Inferior parietal cortex (tissue), 1 donor: ENCODE data around the gene SERPINA6.
"Not testable (repeated sequence)": the region's sequence is repeated elsewhere in the genome, so short reads cannot be mapped to it uniquely, and the experiment has no call there.

Experiments used
- DNase-seq: peaks from one replicate; pipeline ENCODE4 v3.0.0-alpha.2; 2016; ENCODE audit errors: extremely low spot score

SERPINA6 gene

DNA sequence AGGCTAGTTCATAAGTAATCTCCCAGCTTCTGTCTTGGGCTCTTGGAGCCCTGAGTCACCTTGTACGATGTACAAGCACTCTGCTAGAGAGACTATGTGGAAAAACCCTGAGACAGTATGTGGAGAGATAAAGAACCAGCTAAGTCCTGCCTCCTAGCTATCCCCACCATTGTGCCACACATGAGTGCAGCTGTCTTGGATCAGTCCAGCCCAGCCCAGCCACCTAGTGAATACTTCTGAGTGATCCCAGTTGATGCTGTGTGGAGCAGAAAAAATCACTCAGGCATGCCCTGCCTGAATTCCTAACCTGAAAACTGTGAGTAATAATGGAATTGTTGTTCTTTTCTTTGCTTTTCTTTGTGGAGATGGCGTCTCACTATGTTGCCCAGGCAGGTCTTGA lies 5.1 kb upstream of the SERPINA6 start:
- DNase-seq: no peak

DNA sequence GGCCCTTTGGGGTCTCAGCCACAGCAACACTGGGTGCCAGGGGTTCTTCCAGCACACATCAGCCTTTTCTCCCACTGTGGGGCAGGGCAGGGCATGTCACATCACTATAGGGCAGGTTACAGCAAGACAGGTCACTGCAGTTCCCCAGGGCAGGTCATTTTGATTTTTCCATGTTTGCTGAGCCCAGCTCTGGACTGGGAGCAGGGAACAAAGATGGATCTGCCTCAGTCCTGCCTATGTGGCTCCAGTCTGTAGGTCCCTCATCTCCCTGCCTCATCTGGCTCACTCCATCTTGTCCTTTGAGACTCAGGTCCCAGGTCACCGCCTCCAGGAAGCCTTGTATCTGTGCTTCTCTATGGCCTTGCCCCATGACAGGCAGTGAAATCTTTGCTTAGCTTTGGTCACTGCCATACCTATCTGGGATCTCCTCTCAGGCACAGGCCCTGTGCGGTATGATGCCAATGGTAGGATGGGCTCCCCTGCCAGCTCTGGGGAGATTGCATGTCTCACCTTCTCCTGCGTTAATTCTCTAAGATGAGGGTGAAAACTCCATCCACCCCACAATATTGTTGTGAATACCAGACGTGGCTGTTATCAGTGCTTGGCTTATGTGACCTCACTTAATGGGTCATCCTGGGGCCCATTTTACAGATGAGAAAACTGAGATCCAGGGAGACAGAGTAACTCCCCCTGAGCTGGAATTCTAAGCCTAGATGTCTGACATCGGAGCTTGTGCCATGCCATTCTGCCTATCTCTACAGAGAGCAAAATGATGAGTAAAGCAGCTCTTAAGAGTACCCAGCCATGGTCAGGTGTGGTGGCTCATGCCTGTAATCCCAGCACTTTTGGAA lies 1.5 kb downstream of the SERPINA6 start:
- DNase-seq: no peak

DNA sequence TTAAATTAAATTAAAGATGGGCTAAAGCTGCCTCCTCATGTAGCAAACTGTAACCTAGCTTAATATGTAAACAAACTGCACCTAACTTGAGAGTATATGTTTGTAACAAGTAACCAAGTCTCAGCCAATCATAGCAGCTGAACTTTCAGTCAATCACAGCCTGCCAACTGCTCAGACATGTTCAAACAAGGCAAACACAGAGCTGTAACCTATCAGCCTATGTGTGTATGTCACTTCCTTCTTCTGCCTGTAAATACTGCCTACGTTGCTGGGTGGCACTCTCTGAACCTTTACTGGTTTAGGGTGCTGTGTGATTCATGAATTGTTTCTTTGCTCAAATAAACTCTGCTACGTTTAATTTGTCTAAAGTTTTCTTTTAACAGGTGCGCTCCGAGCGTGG lies 2.9 kb downstream of the SERPINA6 start:
- no peak for DNase-seq

DNA sequence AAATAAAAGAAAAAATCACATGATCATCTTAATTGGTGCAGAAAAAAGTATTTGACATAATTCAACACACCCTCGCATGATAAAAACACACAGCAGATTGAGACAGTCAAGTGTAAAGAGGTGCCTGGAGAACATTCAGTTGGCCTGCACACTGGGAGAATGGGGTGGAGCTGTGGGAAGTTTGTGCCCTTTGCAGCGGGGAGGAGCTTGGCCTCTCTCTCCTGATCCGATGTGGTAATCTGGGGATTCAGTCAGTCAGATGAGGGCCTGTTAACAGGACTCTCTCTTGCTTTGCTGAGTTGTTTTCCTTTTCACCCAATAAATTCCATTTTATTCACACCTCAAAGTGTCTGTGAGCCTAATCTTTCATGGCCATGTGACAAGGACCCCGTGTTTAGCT lies 5.9 kb downstream of the SERPINA6 start:
- no peak for DNase-seq

DNA sequence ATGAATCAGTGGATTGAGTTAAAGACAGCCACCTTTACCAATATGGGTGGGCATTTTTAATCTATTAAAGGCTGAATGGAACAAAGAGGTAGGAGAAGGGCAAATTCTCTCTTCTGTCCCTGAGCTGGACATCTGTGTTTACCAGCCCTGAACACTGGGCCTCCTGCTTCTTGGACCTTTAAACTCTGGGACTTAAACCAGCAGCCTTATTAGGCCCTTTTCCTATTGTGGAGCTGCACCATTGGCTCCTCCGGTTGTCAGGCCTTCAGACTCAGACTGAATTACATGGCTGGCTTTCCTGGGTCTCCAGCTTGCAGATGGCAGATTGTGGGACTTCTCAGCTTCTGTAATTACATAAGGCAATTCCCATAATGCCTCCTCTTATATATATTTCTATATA lies 6.4 kb downstream of the SERPINA6 start:
- no peak for DNase-seq

DNA sequence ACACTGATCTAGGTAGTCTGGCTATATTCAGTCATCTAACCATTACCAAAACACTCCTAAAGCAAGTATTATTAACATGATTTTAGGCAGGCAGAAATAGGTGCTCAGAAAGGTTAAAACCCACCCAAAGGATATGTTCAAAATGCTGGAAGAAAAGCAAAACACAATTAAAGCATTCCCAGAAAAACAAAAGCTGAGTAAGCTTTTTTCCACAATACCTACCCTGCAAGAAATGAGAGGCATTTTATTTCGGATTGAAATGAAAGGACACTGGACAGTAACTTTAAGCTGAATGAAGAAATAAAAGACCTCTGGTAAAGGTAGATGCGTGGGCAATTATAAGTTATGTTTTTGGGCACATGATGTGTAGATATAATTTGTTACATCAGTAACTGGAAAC lies 8.2 kb downstream of the SERPINA6 start:
- DNase-seq: no peak

DNA sequence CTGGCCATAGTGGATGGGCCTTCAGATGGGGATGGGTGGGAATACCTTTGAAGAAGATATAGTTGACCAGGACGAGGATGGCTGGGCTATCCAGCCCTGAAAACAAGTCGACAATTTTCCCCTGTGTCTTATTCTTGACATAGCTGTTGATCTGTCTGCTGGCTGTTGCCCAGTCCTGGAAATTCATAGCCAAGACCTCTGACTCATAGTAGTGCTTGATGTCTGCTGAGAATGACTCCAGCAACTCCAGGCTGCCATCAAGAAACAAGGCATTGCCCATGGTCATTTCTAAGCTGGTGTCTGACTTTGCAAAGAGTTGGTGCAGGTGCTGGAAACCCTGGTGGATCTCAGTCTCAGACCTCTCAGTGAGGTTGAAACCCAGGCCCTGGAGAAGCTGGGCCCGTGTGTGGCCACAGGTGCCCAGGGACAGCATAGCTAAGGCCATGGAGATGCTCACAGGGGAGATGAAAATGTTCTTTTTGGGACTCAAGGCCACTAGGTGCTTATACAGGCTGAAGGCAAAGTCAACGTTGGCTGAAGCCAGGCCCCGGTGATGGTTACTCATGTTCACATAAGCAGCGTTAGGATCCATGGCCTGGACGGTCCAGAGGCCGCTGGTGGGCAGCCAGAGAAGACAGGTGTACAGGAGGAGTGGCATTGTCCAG lies 9.0 kb downstream of the SERPINA6 start:
- no peak for DNase-seq

DNA sequence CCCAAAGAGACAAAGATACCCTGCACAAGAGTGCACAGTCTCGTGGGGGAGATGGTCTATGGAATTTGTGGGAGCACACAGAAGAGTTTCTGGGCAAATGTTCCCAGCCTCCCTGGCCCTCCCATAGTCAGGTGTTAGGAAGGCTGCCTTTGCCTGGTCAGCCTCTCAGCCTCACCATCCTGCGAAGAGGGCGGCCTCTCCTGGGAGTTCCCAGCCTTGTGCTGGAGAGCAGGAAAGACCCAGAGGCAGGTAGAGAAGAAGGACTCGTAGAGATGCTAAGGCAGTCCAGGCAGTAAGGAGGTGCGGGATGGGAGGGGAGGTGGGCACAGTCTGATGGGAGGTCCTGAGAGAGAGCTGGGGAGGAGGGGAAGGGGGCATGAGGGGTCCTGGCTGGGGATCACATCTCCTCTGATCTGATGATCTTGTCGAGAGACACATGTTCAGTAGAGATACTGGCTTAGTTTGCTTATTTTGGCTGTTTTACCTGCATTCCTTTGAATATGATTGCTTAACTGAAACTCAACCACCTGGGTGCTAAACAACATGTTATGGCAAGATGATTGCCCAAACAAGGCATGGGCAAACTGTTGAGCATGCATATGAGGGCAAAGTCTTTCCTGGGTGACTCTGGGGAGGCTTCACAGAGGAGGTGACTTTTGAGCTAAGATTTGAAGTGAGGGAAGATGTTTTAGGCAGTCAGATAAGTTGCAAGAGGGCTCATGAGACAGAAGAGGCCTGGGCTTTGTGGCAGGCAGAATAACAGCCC lies 10.5 kb downstream of the SERPINA6 start:
- DNase-seq: no peak

DNA sequence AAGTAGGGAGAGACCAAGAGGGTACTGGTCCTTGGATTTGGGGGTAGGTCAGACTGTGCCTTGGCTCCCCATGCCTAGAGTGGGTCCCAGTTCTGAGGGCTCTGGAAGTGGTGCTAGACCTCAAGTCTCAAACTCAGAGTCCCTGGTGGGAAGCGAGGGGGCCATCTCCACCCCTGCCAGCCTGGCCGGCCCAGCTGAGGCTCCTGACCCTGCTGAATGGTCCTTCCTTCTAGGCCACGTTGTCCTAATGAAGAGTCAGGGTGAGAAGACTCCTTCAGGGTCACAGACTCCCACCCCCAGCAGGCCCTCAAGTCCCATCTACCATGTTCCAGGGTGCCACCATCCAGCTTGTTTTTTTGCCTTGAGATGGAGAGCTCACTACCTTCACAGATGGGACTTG lies 12.9 kb downstream of the SERPINA6 start:
- DNase-seq: no peak

DNA sequence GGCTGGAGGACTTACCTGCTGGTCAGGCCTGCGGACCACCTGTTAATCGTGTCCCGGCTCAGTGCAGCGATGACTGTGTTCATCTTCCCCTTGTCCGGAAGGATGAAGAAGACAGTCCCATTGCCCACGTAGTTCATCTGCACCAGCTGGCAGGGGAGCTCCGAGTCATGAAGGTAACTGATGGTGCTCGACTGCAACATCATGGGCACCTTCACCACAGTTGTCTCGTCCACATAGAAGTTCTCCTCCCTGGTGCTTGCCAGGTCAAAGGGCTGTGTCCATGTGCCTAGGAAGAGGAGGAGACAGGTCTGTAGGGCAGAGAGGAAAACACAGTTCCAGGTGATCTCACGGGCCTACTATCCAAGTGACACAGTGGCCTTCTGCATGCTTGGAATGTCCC lies 13.4 kb downstream of the SERPINA6 start:
- DNase-seq: no peak

DNA sequence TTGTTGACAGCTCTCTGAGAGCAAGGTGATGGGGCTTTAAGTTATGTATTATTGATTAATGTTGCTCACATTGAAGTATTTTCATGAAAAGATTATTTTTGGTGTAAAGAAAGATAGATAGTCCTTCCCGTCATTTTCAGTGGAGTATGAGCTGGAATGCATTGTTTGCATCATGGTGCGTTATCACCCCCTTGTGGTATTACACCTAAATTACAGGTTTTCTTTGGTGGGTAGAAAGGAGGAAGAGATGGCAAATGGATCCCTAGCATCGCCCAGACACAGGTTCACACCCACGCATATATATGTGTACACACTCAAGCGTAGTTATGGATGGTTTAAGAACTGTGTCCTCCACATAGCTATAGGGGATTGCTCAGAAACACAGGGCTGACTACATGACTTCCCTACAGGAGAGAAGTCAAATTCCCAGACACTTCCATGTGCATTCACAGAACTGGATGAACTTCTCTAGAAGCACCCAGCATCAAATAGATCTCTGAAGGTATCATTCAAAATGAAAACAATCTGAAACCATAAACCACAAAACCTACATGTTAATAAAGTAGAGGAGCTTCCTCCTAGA lies 15.6 kb downstream of the SERPINA6 start:
- DNase-seq: no peak

DNA sequence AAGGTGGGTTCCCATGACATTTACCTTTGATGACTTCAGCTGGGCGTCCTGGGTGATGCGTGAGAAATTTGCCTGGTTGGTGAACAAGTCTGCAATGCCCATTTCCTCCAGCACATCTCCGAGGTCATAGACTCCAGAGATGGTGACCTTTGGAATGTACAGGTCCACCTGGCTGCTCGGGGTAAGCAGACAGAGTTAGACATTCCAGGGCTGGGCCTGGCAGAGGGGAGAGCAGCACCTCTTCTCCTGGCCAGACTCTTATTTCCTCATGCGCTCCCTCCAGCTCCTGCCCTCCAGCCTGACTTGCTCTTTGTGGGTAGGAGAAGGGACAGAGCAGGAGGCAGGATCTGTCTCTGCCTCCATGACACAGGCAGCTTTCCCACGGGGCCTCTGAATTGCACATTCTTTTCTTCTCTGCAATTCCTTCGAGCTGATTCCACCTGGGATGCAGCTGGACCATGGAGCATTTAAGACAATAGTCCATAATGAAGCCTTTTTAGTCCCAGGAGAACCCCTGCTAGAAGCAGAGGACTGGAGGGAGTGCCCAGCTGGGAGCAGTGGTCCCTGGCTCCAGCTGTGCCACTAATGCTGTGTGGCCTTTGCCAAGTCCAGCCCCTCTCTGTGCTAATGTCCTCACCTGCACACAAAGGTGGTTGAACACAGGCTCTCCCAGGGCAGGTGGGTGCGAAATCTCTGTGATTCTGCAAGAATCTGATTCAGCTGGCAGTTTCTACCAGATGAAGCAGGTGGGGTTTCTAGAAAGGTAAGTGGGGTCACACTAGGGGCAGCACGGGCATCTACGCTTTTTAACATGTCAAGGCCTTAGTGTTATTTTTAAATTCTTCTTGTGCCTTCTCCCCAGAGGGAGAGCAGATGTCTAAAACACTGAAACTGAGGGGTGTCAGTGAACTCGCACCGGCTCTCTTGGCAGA lies 16.8 kb downstream of the SERPINA6 start:
- no peak for DNase-seq

DNA sequence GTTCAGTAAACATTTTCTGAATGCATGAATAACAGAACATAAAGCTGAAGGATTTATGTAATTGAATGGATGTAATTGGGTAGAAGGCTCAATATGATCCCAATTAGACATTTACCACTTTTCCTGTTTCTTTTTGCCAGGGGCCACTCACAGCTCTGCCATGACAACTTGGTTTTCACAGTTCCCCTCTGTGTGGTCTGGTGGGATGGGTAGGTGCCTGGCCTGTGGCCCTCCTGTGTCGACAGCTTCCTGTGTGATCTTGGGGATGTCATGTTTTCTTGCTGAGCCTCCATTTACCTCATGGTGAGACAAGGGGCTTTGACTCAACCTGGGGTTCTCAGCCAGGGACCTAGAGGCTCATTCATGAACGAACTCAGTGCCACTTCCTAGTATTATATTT lies 17.5 kb downstream of the SERPINA6 start:
- DNase-seq: no peak

DNA sequence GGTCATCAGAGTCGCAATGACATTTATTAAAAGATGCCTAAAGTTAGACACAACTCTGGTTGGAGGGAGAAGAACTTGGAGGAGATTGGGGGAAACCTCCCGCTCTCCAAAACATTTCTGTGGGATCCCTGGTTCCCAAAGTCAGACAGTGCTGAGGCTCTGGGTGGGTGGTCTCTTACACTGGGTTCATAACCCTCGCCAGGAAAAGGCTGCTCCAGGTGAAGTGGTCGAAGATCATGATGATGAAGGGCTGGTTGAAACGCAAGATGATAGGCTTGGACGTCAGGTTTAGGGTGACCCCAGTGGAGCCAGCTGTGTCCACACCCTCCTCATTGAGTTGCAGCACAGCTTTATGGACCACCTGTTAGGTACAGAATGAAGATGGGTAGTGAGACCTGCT lies 18.9 kb downstream of the SERPINA6 start:
- DNase-seq: no peak

DNA sequence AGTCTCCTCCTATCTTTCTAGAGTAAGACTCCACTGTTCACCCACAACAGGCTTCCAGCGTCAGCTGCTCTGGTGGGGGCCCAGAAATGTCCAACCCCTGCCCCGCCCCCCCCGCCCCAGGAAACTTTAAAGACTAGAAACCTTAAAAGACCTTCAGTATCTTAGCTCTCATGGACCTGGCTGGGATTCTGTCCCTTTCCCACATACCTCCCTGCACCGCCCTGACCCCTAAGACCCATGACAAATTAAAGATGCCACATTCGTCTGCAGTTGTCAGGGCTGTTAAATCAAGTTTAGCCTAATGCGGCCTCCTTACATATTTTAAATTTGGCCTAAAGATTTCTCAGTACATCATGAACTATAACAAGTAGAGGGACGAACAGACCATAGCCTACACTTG lies 20.0 kb downstream of the SERPINA6 start:
- DNase-seq: no peak

DNA sequence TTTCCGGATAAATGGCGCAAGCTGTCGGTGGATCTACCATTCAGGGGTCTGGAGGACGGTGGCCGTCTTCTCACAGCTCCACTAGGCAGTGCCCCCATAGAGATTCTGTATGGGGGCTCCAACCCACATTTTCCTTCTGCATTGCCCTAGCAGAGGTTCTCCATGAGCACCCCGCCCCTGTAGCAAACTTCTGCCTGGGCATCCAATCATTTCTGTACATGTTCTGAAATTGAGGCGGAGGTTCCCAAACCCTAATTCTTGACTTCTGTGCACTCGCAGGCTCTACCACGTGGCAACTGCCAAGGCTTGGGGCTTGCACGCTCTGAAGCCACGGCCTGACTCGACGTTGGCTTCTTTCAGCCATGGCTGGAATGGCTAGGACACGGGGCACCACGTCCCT lies 25.0 kb downstream of the SERPINA6 start:
- no peak for DNase-seq

DNA sequence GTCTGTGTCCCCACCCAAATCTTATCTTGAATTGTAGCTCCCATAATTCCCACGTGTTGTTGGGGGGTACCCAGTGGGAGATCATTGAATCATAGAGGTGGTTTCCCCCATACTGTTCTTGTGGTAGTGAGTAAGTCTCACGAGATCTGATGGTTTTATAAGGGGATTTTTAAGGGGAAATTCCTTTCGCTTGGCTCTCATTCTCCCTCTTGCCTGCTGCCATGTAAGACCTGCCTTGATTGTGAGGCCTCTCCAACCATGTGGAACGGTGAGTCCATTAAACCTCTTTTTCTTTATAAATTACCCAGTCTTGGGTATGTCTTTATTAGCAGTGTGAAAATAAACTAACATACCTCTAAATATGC lies 27.0 kb downstream of the SERPINA6 start:
- DNase-seq: not testable (repeated sequence)

DNA sequence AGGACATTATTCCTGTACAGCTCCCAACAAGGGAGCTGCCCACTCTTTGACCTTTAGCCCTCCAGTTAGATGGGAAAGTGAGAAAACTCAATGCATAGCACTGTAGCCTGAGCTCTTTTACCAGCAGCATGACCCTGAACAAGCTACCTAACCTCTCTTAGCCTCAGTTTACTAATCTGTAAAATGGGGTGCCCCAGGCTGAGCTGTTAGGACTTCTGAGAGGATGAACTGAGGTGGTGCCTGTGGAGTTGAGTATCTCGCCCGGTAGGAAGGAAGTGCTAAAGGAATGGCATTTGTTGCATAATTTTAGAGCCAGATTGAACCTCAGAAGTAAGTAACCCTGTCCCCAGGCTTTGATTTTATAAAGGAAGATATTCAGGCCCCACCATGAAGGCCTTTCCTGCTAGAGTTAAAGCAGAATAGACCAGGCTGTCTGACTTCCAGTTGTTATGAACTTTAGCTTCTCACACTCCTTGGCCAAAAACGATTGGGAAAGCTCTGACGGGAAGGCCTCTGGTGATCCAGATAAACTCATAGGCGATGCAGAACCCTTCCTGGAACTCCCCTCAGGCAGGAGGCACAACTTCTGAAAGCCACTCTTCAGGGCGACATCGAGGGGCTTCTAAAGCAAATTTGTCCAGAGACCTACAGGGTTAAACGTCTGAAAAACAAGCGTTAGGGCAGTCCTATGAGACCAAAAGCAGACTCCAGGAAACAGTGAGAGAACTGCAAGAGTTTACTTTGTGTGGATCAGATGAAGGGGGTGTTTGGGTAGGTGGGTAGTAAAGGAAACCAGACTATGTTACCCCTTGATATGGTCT lies 27.6 kb downstream of the SERPINA6 start:
- no peak for DNase-seq

DNA sequence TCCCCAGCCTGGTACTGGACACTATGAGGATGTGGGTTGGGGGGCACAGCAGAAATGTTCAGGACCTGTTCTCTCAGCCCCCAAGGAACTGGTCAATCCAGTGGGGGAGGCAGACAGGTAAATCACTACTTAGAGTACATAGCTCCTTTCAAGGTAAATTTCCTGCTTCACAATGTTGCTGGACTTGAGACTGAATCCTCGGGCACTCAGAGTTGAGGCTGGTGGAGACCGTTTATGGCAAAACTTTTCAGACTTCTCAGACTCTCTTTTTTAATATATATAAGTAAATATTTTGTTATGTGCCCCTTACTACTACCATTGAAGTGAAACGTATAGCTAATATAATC lies 29.6 kb downstream of the SERPINA6 start:
- no peak for DNase-seq

DNA sequence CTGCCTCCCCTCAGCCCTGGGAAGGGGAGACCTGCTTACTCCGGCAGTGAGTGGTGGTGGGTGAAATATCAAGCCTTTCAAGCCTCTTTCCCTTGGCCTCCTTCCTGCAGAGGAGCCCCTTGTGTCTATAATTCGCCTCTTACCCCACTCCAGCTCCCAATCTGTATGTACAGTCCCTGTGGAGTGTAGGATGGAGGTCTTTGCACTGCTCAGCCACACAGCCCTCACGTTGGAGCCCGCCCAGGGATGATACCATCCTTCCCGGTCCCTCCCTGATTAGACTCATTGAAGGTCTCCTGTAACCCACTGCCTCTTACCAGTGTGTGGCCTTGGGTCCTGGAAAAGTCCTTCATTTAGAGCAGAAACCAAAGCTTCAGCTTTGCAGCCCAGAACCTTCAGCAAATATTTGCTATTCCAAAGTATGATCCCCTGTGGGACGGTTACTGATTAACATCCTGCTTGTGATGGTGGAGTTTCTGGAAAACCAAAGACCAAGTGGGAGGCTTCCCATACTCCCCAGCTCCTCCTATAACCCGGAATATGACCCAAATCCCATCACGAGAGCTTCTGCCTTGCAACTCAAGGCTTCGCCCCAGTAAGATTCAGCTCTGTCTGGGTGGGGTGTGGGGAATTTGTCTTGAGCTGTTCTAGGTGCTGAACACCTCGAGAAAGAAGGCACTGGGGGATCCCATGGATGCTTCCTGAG lies 30.1 kb downstream of the SERPINA6 start, which contains the start of gene SERPINA10:
SERPINA10 (minus strand) TSS at position 397 of the 706 bp plus-strand sequence. CDS start 2,675 bp downstream, outside the sequence.
- no peak for DNase-seq
